ENCODE data around the gene ADAMTS18. TPM values are rescaled to one million over a fixed set of nuclear protein-coding genes. Genes with fewer than 3 reads are reported as not detected.

ADAMTS18 gene
- total and polyA plus RNA-seq, 12 donors = 0.03 to 0.65 (median 0.25) TPM; not detected in 8

GRCh38 chr16:77406680-77407079 is 28.2 kb downstream of the ADAMTS18 start:
- no peak for ATAC-seq
- intact Hi-C loops (cut with DNase I) = no loop called here

GRCh38 chr16:77404775-77405174 is 30.1 kb downstream of the ADAMTS18 start:
- no peak for TF ChIP-seq CTCF (IDR thresholded peaks at IDR 0.05)
- H3K4me3 ChIP-seq = no peak overlapping the region
- WGBS, 2 donors = 47 to 78% methylated on average over 1 of the region's 1 CpG
- DNase-seq (no peak), ATAC-seq (no peak)
- H3K27ac ChIP-seq = no peak overlapping the region
- peaks cover 0 to 16% (median 0%) of the 10 kb centered on the region in 9 donors for H3K4me1 ChIP-seq
- no peaks in the 10 kb centered on the region for H3K36me3 ChIP-seq
- intact Hi-C loops (cut with DNase I) = no loop called here
- H3K27me3 ChIP-seq = no peaks in the 10 kb centered on the region
- H3K9me3 ChIP-seq = peaks cover 0 to 21% (median 7%) of the 10 kb centered on the region in 11 donors

More at GRCh38 chr16:77406680-77407079, 28.2 kb downstream of the ADAMTS18 start:
- no peak overlapping the region for H3K27ac ChIP-seq
- no peaks in the 10 kb centered on the region for H3K36me3 ChIP-seq
- no peak for TF ChIP-seq CTCF (IDR thresholded peaks at IDR 0.05)
- DNase-seq = no peak
- peaks cover 0 to 21% (median 7%) of the 10 kb centered on the region in 11 donors for H3K9me3 ChIP-seq
- H3K4me1 ChIP-seq = peaks cover 0 to 16% (median 0%) of the 10 kb centered on the region in 9 donors
- H3K27me3 ChIP-seq = no peaks in the 10 kb centered on the region
- 90 to 100% methylated on average over 1 of the region's 1 CpG for WGBS, 2 donors
- H3K4me3 ChIP-seq = no peak overlapping the region

DNA sequence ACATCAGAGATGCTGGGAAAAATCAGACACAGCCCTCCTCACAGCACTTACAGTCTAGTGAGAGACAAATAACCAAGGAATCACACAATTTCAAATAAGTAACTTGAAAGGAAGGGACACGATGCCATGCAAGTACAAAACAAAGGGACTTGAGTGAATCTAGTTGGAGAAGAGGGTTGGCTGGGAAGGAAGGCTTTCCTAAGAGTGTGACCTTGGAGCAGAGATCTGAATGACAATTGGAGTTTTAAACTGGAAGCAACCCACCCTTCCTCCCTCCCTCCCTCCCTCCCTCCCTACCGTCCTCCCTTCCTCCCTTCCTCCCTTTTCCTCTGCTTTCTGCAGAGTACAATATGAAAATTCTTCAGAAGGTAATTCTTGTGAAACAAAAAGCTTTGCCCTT is 31.1 kb downstream of the ADAMTS18 start:
- Histone ChIP-seq H3K4me1 (peaks cover 0 to 16% (median 0%) of the 10 kb centered on the region in 9 donors), H3K27ac (no peak overlapping the region), H3K27me3 (no peaks in the 10 kb centered on the region), H3K36me3 (no peaks in the 10 kb centered on the region), H3K9me3 (peaks cover 0 to 21% (median 7%) of the 10 kb centered on the region in 11 donors), H3K4me3 (no peak overlapping the region)
- TF ChIP-seq CTCF (IDR thresholded peaks at IDR 0.05) = no peak
- intact Hi-C loops (cut with DNase I) = no loop called here
- 37 to 53% methylated on average over 2 of the region's 2 CpGs for WGBS, 2 donors
- no peak for DNase-seq
- no peak for ATAC-seq

DNA sequence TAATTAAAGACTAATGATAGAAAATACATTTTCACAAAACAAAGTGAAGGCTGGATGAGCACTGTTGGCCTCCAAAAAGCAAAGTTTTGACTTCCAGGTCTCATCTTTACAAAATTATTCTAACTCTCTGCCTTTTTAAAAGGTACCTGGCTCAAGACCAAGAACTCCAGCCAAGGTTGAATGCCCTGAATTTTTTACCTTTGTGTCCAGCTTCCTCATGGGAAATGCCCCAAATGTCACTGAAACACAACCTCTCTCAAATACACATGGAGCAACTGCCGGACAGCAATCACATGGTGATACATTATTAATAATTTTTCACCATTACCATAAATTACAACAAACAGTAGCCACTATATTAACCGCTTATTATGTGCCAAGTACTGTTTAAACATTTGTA is 32.2 kb downstream of the ADAMTS18 start:
- Histone ChIP-seq H3K36me3 (no peaks in the 10 kb centered on the region), H3K4me1 (peaks cover 0 to 16% (median 0%) of the 10 kb centered on the region in 9 donors), H3K4me3 (no peak overlapping the region), H3K27me3 (no peaks in the 10 kb centered on the region), H3K27ac (peak overlapping the region in 1 of 10 donors; percentile 15), H3K9me3 (peaks cover 0 to 12% (median 0%) of the 10 kb centered on the region in 11 donors)
- TF ChIP-seq CTCF (IDR thresholded peaks at IDR 0.05) = no peak
- no peak for DNase-seq
- no peak for ATAC-seq
- intact Hi-C loops (cut with DNase I) = no loop called here
- WGBS, 2 donors = 66 to 75% methylated on average over 2 of the region's 2 CpGs
